GM19452 (cell line): ENCODE measurements around the gene RIPOR3.
"Not testable (repeated sequence)": the region's sequence is repeated elsewhere in the genome, so short reads cannot be mapped to it uniquely, and the experiment has no call there.

Experiments used
- ATAC-seq: cut with Tn5 transposase; IDR thresholded peaks from one replicate; pipeline ENCODE4 v1.9.1; 2021; ENCODE audit not compliant: unreplicated experiment

Gene RIPOR3

DNA sequence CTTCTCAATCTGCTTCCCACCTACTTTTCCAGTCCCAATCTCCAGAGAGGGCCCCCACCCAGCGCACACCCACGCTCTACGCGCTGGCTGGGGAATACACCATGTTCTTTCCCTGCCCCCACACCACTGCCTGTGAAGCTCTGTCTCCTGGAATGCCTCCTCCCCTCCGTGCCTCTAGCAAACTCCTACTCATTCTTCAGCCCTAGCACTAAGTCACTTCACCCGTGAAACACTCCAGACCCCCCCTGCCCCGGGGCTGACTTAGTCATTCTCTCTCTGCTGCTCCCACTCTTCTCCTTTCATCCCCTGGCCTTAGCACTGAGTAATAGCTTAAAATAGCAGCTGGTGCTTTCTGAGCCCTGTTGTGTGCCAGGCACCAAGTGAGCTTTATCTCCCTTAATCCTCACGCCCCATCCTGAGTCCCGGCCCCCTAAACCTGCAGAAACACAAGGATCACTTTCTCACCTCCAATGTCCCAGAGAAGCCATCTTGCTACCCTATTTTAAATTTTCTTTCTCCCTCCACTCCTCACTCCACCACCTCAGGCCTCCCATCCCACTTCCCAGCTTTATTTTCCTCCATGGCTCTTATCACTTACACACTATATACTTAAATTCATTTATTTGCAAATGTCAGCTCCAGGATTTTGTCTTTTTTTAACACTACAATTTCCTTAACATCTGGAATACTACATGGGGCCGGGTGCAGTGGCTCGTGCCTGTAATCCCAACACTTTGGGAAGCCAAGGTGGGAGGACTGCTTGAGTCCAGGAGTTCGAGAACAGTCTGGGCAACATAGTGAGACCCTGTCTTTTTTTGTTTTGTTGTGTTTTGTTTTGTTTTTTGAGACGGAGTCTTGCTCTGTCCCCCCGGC, 33.7 kb upstream of the RIPOR3 start:
- no peak for ATAC-seq

DNA sequence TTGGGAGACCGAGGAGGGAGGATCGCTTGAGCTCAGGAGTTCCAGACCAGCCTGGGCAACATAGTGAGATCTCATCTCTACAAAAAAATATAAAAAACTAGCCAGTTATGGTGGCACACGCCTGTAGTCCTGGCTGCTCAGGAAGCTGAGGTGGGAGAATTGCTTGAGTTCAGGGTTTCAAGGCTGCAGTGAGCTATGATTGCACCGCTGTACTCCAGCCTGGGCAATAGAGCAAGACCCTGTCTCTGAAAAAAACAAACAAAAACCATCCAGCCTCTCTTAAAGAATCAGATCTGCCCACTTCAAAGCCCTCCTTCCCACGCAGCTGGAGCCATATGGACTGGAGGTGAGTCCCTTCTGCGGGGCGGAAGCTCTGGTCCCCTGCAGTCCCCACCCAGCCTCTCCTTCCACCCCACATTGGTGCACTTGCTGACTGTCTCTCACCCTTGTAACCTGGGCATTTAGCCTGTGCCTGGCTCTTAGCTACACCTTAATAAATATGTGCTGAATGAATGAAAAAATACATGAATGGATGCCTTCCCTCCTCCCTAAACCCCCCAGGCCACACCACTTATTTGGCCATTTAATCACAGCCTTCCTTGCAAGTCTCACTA, 32.9 kb upstream of the RIPOR3 start:
- no peak for ATAC-seq

DNA sequence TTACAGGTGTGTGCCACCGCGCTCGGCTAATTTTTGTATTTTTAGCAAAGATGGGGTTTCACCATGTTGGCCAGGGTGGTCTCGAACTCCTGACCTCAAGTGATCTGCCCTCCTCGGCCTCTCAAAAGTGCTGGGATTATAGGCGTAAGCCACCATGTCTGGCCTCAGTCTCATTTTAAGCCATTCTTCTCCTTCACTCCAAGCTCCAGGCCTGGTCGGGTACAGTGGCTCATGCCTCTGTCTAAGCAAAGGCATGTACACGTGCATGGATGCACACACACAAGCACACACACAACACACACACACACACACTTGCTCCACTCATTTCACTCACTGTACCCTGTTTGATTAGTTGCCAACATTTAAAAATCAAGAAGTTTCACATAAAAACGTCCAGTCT, 32.3 kb upstream of the RIPOR3 start:
- no peak for ATAC-seq

DNA sequence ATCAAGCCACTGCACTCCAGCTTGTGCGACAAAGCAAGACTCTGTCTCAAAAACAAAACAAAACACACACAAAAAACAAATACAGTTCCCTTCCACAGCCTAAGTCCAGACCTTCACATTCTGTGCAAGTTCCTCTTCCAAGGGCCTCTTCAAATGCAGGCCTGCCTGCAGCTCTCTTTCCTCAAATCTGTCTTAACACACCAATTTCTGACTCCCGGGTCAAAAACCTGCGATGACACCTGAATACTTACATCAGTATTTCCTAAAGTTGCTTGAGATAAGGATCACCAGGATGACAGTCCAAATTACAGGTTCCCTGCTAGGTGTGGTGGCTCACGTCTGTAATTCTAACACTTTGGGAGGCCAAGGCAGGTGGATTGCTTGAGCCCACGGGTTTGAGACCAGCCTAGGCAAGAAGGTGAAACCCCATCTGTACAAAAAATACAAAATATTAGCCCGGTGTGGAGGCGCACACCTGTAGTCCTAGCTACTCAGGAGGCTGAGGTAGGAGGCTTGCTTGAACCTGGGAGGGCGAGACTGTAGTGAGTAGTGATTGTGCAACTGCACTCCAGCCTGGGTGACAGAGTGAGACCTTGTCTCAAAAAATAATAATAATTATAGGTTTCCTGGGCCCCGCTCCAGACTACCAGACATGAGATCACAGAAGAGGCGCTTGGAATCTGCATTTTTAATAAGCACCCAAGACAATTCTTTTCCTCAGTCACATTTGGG, 31.2 kb upstream of the RIPOR3 start:
- ATAC-seq: no peak

DNA sequence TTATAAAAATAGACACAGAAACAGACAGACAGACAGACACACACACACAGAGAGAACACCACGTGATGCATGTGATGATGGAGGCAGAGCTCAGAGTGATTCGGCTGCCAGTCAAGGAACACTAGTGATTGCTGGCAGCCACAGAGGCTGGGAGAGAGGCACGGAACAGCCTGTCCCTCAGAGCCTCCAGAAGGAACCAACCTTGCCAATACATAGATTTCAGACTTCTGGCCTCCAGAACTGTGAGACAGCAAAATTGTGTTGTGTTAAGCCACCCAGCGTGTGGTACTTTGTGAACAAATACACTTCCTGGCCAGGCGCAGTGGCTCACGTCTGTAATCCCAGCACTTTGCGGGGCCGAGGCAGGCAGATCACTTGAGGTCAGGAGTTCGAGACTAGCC, 30.5 kb upstream of the RIPOR3 start:
- ATAC-seq: no peak

DNA sequence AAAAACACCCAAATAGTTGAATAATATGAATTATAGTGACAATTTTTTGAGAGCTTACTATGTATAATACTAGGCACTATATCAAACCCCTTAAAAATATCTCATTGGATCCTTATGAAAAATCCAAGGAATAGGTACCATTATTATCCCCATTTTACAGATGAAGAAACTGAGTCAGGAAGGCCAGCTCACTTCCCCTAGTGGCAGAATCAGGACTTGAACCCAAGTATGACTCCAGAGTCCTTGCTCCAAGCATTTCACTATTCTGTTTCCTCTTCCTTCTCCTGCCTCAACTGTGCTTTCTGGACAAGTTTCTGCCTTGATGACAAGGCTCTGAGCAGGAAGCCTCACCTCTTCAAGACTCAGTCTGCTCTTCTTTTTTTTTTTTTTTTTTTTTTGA, 29.2 kb upstream of the RIPOR3 start:
- ATAC-seq: no peak

DNA sequence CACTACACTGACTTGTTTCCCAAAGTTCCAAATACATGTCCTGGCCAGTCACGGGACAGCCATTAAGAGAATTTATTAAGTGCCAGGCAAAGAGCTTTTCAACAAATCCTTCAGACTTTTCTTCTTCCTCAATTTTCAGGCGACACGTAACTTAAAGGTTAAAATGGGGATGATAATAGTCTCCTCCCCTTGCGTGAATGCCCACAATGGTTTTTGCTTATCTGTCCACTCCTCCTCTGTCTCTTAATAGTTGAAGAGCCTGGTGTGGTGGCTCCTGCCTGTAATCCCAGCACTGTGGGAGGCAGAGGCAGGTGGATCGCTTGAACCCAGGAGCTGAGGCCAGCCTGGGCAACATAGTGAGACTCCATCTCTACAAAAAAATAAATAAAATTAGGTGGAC, 28.7 kb upstream of the RIPOR3 start:
- ATAC-seq: no peak

DNA sequence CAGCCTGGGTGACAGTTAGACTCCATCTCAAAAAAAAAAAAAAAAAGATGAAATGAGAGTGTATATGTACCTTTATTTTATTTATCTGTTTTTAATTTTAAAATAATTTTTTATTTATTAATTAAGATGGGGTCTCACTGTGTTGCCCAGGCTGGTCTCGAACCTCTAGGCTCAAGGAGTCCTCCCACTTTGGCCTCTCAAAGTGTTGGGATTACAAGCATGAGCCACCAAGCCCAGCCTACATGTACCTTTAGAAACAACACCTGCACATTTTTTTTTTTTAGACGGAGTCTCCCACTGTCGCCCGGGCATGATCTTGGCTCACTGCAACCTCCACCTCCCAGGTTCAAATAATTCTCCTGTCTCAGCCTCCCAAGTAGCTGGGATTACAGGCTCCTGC, 28.0 kb upstream of the RIPOR3 start:
- ATAC-seq: no peak

DNA sequence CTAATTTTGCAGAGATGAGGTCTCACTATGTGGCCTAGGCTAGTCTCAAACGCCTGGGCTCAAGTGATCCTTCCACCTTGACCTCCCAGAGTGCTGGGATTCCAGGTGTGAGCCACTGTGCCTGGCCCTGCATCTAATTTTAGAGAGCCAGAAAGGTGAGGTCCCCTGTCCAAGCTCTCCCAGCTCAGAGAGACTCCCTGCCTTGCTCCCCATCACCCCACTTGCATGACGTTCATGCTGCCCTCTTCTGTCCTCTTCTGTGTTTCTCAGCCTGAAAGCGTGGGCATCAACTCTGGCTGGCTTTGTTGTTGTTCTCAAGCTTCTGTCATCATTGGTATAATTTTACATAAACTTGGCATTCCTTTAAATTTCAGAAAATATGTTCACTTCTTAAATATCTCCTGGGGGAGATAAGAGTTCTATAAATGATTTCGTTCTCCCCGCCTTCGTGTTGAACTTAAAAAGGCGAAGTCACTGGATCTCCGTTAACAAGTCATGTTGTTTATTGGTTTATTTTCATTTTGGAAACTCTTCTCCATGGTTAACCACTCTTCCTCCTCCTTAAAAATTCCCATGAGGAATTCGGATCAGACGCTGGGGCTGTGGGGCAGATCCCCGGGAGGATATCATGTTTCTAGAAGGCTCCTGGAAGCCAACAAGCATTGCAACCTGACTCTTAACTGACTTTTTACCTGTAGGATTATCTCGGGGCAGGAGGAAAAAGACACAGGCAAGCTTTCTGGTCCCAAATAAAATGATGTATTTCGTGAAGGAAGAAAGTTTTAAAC, 26.8 kb upstream of the RIPOR3 start:
- no peak for ATAC-seq

DNA sequence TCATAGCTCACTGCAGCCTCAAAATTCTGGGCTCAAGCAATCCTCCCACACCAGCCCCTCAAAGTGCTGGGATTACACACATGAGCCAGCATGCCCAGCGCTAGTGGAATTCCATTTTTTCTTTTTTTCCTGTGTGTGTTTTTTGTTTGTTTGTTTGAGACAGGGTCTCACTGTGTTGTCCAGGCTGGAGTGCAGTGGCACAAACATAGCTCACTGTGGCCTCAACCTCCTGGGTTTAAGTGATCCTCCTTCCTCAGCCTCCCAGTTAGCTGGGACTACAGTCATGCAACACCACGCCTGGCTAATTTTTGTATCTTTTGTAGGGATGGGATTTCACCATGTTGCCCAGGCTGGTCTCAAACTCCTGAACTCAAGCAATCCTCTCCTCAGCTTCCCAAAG, 26.0 kb upstream of the RIPOR3 start:
- ATAC-seq: no peak

DNA sequence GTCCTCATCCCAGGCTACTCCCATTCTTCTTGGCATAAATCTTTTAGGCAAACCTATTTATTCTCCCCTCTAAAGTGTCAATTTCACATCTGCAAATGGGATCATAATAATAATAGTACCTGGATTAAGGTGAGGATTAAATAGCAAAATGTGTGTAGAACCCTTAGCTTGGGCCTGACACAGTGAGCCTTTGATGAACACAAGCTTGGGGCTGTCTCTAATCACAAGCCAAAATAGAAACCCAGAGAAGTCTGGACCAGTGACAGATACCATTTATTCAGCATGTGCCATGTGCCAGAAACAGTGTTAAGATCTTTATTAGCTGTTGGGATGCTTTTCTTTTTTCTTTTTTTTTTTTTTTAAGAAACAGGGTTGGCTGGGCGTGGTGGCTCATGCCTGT, 25.2 kb upstream of the RIPOR3 start:
- no peak for ATAC-seq

DNA sequence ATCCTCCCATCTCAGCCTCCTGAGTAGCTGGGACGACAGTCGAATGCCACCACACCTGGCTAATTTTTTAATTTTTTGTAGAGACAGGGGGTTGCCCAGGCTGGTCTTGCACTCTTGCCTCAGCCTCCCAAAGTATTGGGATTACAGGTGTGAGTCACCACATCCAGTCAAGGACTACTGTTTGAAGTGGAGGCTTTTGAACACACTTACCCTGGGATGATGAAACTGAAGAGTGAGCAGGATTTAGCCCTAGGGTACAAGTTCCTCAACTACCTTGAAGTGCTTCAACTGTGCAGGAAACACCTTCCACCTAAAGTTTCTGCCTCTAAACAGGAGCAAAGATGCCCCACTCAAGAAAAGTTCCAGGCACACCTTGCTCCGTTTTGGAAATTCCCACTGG, 24.4 kb upstream of the RIPOR3 start:
- no peak for ATAC-seq

DNA sequence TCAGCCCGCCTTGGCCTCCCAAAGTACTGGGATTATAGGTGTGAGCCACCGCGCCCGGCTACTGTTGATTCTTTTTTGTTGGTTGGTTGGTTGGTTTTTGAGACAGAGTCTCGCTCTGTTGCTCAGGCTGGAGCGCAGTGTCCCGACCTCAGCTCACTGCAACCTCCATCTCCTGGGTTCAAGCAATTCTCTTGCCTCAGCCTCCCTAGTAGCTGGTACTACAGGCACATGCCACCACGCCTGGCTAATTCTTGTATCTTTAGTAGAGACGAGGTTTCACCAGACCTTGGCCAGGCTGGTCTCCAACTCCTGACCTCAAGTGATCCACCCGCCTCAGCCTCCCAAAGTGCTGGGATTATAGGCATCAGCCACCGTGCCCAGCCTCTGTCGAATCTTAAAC, 23.1 kb upstream of the RIPOR3 start:
- ATAC-seq: not testable (repeated sequence)

DNA sequence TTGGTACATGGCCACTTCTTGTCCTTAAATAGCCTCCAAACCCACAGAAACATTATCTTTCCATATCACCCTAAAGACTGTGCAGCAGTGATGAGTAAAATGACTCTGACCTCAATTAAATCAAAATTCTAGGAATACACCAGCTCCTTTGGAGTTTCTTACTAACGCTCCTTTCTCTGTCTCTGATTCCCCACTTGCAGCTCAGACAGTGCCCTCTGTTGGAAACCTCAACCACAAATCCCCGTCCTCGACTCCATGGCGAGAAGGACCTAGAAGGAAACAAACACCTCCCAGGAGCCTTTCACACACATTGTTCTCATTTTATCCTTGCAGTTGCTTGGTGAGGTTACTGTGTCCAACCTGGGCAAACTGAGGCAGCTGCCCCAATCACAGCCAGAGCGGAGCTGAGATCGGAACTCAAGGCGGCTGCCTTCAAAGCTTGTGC, 22.3 kb upstream of the RIPOR3 start:
- ATAC-seq: no peak

DNA sequence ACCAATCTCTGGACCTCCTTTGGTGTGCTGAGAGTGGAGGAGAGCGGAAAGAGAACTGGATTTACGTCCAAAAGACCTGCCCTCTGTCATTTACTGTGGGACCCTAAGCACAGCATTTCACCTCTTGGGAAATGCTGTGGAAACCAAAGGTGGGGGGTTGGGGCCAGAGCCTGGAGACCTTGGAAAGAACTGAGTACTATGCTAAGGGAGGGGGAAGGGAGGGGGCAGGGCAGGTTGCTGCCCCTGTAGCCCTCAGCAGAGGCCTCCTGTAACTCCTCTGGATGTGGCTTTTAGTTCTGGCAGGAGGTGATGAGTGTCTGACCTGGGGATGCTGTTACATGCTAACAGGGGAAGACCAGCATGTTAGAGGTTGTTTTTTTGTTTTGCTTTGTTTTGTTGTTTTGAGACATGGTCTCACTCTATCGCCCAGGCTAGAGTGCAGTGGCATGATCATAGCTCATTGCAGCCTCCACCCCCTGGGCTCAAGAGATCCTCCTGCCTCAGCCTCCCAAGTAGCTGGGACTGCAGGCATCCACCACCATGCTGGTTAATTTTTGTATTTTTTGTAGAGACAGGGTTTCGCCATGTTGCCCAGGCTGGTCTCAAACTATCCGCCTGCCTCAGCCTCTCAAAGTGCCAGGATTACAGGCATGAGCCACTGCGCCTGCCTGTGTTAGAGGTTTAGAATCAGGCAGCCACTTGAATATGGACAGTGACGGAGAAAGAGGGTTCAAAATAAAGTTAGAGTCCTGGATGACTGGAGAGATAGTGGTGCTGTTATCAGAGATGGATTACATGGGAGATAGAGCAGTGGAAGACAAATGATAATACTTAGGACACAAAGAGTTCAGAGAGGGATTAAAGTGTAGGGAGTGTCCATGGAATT, 21.7 kb upstream of the RIPOR3 start:
- ATAC-seq: no peak

DNA sequence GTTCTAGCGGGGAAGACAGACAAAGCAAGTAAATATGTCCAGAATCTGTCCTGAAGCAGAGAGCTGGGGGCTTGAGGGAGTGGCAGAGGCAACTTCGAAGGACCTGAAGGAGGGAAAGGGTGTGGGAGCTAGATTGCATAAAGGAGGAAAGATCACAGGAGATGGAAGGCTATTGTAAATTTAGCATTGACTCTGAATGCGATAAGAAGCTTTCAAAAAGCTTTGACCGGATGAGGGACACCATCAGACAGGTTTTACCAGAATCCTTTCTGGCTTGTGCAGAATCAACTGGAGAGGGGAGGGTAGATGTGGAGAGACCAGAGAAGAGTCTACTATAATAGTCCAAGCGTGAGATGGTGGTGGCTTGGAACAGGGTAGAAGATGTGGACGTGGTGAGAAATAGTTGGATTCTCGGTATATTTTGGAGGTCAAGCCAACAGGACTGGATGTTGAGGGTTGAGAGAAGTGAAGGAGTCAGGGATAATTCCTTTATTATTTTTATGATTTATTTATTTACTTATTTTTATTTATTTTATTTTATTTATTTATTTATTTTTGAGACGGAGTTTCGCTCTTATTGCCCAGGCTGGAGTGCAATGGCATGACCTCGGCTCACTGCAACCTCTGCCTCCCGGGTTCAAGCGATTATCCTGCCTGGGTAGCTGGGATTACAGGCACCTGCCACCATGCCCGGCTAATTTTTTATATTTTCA, 19.9 kb upstream of the RIPOR3 start:
- no peak for ATAC-seq

DNA sequence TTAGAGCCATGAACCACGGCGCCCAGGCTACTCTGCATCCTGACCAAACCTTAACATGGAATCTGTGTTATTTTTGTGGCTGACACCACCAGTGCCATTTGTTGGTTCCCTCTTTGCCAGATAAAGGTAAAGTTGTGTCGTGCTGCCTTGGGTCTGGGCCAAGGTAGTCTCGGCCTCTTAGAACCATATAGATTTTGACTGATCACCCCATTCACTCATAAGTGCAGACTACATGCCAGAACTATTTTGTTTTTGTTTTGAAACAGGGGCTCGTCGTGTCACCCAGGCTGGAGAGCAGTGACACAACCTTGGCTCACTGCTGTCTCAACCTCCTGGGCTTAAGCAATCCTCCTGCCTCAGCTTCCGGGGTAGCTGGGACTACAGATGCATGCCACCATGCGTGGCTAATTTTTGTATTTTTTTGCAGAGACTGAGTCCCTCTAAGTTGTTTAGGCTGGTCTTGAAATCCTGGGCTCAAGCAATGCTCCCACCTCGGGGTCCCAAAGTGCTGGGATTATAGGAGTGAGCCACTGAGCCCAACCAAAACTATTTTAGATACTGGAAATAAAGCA, 19.2 kb upstream of the RIPOR3 start:
- ATAC-seq: no peak

DNA sequence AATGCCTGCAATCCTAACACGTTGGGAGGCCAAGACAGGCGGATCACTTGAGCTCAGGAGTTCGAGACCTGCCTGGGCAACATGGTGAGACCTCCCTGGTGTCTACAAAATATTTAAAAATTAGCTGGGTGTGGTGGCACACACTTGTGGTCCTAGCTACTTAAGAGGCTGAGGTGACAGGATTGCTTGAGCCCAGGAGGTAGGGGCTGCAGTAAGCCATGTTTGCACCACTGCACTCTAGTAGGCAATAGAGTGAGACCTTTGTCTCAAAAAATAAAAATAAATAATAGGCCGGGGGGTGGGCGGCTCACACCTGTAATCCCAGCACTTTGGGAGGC, 18.3 kb upstream of the RIPOR3 start:
- ATAC-seq: no peak

DNA sequence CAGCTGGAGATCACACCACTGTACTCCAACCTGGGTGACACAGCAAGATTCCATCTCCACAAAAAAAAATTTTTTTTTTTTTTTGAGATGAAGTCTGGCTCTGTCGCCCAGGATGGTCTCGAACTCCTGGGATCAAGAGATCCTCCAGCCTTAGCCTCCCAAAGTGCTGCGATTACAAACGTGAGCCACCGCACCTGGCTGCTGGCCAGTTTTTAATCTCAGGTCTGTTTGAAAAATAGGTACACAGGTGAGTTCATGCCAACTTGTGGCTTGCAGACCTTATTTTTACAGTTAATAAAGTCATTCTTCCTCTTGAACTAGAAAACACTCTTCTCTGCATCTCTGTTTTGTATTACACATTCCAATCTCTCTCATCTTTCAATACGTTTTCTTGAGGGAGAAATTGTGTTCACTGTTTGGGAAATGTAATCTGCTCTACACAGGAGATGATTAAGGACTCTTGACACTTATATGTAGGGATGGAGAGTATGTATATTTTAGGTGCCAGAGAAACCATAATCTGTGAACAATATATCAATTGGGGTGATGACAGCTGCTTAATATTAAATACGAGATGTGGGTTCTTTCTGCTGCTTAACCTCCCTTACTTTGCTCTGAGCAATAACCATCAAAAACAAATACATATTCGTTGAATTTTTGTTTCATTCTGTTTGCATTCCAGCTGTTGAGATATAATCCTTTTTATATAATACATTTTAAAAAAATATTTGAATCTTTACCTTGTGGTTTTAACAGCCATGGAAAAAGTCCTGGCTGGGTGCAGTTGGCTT, 17.7 kb upstream of the RIPOR3 start:
- no peak for ATAC-seq
